GM12874 (cell line): Measurements from ENCODE around the gene ASPM.
A peak's percentile ranks its signal among the peaks of the same experiment; 100 is the strongest.

Experiments
- CTCF ChIP-seq: IDR thresholded peaks from 2 replicates; pipeline ENCODE4 v1.5.1; 2011; ENCODE audit warnings: low read depth, mild to moderate bottlenecking, control low read depth, low read length, moderate library complexity; ENCODE audit not compliant: insufficient read depth

Gene ASPM

DNA sequence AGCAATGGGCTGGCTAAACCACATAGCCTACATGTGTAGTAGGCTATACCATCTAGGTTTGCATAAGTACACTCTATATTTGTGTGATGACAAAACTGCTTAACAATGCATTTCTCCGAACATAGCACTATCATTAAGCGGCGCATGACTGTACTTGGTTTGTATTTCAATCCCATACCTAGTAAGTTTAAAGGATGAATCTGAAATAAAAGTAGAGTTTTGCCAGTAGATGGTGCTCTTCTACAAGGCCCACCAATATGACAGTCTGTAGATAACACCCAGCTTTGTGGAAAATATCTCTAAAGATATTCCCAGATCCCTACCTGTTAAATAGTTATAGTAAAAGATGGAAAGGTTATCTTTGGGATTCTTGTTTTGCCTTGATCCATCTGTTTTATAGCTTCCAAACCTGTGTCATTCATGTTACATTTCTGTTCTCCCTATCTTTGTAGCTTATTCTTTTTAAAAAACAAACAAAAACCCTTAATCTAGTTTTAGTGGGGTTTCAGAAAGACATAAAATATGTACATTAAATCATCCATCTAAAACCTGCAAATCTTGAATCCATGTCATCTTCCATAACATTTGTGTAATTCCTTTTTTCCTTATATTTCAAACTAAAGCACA is 33.9 kb upstream of the ASPM start:
- peak; percentile 50; the same call in 1 of the 2 replicates for TF ChIP-seq CTCF

- no peak for TF ChIP-seq CTCF
Measured at GRCh38 chr1:197178998-197179397, 32.5 kb upstream of the ASPM start.

GRCh38 chr1:197174818-197175217 is 28.3 kb upstream of the ASPM start:
- no peak for TF ChIP-seq CTCF

DNA sequence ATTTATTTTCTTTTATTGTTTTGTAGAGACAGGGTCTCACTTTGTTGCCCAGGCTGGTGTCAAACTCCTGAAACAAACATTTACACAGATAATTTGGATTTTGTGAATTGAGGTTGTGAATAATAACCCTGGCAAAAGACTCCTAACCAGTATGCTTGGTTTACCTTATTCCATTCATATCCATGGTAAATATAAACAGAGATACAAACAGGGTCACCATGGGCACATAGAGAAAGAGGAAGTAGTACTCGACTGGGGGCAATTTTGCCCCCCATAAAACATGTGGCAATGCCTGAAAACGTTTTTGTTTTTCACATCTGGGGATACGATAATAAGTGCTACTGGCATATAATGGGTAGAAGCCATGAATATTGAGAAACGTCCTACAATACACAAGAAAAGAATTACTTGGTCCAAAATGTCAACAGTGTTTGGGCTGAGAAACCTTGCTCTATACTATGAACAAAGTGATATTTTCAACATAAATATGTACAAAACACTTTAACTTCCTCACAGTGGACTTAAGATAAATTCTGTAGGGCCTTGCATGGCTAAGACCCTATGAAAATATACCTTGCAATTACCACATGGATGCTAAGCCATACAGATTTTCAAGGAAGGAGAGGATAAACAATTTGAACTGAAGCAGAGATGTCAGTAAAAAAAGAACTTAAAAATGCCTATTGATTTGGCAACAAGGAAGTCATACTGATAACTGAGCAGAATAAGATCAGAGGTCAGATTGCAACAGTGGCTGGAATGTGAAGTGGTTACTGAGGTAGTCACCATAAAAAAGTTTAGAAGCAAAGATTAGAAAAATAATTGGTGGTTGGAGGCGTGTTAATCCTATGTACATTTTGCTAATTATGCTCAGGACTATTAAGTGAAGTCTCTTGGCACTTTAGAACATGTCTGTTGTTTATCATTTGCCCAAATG is 27.4 kb upstream of the ASPM start:
- TF ChIP-seq CTCF: no peak

- TF ChIP-seq CTCF: no peak
Measured at GRCh38 chr1:197171531-197171930, 25.1 kb upstream of the ASPM start.

- no peak for TF ChIP-seq CTCF
Measured at GRCh38 chr1:197170538-197170937, 24.1 kb upstream of the ASPM start.

DNA sequence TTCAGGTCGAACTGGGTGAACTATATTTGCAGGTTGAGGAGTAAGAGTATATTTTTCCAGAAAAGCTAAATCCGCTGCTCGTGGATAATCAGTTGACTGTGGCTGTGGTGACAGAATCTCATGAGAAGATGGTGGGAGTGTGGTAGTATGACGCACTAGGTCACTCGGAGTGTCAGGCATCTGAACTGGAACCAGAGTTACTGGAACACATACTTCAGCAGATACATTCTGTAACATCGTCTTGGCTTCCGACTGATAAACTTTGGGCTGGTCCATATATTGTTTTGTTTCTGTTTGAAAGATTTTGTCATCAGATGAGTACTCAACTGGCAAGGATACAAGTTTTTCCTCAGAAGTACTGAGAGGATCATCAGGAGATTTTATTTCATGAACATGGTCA is 13.0 kb upstream of the ASPM start:
- no peak for TF ChIP-seq CTCF
